WTC11 (cell line): ENCODE measurements around the gene KRTAP4-2.

Source experiments
- ESRRA ChIP-seq: sonication (generic); formaldehyde crosslinking; IDR thresholded peaks from 2 replicates; pipeline ENCODE4 v1.8.1; 2022; ENCODE audit warnings: mild to moderate bottlenecking, missing genetic modification reagents, borderline replicate concordance
- MXD4 ChIP-seq: fragments of 250-450 bp; sonication (Bioruptor Pico); IDR thresholded peaks from 2 replicates; pipeline ENCODE4 v1.8.0; 2021; ENCODE audit warnings: mild to moderate bottlenecking, moderate library complexity, borderline replicate concordance
- TF ChIP-seq, protein P1 (sequence below): fragments of 200-600 bp; IDR thresholded peaks from 2 replicates; pipeline ENCODE4 v1.8.0; 2022; ENCODE audit warnings: antibody characterized with exemption
- TF ChIP-seq, protein P2 (sequence below): sonication (generic); formaldehyde crosslinking; IDR thresholded peaks from 2 replicates; pipeline ENCODE4 v1.8.0; 2022; ENCODE audit warnings: mild to moderate bottlenecking, missing genetic modification reagents

DNA sequence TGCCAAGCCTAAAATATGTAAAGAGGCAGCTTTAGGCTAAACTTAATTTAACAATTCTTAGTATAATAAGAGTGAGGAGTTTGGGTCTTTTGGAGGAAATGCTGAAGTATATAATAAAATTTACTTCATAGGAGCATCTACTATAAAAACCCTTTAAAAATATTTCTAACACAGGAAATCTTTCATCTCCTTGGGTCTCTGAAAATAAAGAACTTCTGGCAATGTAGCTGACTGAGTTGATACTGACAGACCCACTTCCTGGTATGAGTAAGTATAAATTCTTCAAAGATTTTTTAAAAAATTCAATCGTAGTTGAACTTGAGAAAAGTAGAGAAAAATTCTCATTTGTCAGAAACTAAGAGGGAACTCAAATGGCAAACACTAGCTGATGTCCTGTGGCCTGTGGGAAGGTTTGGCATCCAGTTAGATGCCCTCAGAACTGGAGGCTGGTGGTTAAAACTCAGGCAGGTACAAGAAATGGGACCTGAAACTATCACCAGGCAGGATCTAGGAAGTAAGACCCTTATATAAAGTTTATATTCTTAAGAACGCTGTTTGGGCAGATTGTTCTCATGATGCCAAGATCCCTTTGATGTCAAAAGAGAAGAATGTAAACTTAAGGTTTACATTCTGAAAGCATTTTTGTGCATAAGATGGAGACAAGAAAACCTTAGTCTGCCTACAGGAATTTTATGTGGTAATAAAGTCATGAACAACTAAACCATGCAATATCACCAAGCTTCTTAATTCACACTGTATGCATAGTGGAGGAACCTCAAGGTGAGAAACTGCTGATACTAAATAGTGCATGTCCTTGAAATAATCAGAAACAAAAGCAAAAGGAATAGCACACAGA is 43.9 kb downstream of the KRTAP4-2 start:
- TF ChIP-seq MXD4 (CRISPR knock-in tag) (no peak), ESRRA (CRISPR knock-in tag) (no peak)
- TF ChIP-seq, protein P1, sequence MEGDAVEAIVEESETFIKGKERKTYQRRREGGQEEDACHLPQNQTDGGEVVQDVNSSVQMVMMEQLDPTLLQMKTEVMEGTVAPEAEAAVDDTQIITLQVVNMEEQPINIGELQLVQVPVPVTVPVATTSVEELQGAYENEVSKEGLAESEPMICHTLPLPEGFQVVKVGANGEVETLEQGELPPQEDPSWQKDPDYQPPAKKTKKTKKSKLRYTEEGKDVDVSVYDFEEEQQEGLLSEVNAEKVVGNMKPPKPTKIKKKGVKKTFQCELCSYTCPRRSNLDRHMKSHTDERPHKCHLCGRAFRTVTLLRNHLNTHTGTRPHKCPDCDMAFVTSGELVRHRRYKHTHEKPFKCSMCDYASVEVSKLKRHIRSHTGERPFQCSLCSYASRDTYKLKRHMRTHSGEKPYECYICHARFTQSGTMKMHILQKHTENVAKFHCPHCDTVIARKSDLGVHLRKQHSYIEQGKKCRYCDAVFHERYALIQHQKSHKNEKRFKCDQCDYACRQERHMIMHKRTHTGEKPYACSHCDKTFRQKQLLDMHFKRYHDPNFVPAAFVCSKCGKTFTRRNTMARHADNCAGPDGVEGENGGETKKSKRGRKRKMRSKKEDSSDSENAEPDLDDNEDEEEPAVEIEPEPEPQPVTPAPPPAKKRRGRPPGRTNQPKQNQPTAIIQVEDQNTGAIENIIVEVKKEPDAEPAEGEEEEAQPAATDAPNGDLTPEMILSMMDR = no peak
- TF ChIP-seq, protein P2, sequence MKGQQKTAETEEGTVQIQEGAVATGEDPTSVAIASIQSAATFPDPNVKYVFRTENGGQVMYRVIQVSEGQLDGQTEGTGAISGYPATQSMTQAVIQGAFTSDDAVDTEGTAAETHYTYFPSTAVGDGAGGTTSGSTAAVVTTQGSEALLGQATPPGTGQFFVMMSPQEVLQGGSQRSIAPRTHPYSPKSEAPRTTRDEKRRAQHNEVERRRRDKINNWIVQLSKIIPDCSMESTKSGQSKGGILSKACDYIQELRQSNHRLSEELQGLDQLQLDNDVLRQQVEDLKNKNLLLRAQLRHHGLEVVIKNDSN (CRISPR knock-in tag) = no peak
